Brain microvascular endothelial cell (primary cell): ENCODE measurements around the gene C3orf52.
A peak's percentile ranks its signal among the peaks of the same experiment; 100 is the strongest.
"Not testable (repeated sequence)": the region's sequence is repeated elsewhere in the genome, so short reads cannot be mapped to it uniquely, and the experiment has no call there.

Experiments
- DNase-seq: peaks from one replicate; pipeline ENCODE4 v3.0.0-alpha.2; 2020
- H3K27ac ChIP-seq: fragments of 250-450 bp; sonication (Bioruptor Pico); 2 replicates; pipeline ENCODE4 v1.5.1; 2020; ENCODE audit warnings: mild to moderate bottlenecking, moderate library complexity
- H3K27me3 ChIP-seq: fragments of 250-450 bp; sonication (Bioruptor Pico); replicated peaks from 2 replicates; pipeline ENCODE4 v1.5.1; 2020; ENCODE audit warnings: mild to moderate bottlenecking
- H3K36me3 ChIP-seq: fragments of 250-450 bp; sonication (Bioruptor Pico); replicated peaks from 2 replicates; pipeline ENCODE4 v1.5.1; 2020; ENCODE audit warnings: mild to moderate bottlenecking
- H3K4me3 ChIP-seq: 2 replicates; pipeline ENCODE4 v1.5.1; 2011; ENCODE audit warnings: low read depth, mild to moderate bottlenecking, control low read depth, low read length, moderate library complexity
- CTCF ChIP-seq: IDR thresholded peaks from 2 replicates; pipeline ENCODE4 v1.5.1; 2011; ENCODE audit warnings: low read depth, mild to moderate bottlenecking, moderate library complexity, low read length, control low read depth, inconsistent platforms; ENCODE audit errors: missing control alignments
- in situ Hi-C: cut with HindIII; loops from 2 replicates; pipeline ENCODE4 v1.10.0; 2017; ENCODE audit warnings: low sequenced_read_pairs, low pct_ligation_motif_present

The C3orf52 gene

GRCh38 chr3:112061152-112061551 is 25.0 kb upstream of the C3orf52 start:
- no peak for TF ChIP-seq CTCF
- in situ Hi-C loops: no loop called here
- DNase-seq: peak; percentile 48
- H3K27me3 ChIP-seq: no peaks in the 10 kb centered on the region
- H3K27ac ChIP-seq: peak overlapping the region; percentile 16
- no peaks in the 10 kb centered on the region for H3K36me3 ChIP-seq
- H3K4me3 ChIP-seq: no peak overlapping the region

GRCh38 chr3:112072387-112073060 is 13.7 kb upstream of the C3orf52 start:
- H3K27me3 ChIP-seq, H3K36me3 ChIP-seq, H3K4me3 ChIP-seq, H3K27ac ChIP-seq, in situ Hi-C loops, DNase-seq: not testable (repeated sequence)

- no peak overlapping the region for H3K4me3 ChIP-seq
- no peak for TF ChIP-seq CTCF
- H3K36me3 ChIP-seq: no peaks in the 10 kb centered on the region
- no peaks in the 10 kb centered on the region for H3K27me3 ChIP-seq
- peak overlapping the region; percentile 94 for H3K27ac ChIP-seq
- in situ Hi-C loops: no loop called here
- DNase-seq: peak; percentile 2
Observed at GRCh38 chr3:112074006-112074405, 12.2 kb upstream of the C3orf52 start.

GRCh38 chr3:112074616-112075497 is 11.3 kb upstream of the C3orf52 start:
- TF ChIP-seq CTCF: no peak
- Histone ChIP-seq H3K27ac (peak overlapping the region; percentile 94), H3K36me3 (no peaks in the 10 kb centered on the region), H3K27me3 (no peaks in the 10 kb centered on the region), H3K4me3 (peak overlapping the region; percentile 6)
- in situ Hi-C loops: no loop called here
- DNase-seq: peak; percentile 96

- no peak overlapping the region for H3K27ac ChIP-seq
- in situ Hi-C loops: no loop called here
- TF ChIP-seq CTCF: no peak
- no peak for DNase-seq
- H3K27me3 ChIP-seq: no peaks in the 10 kb centered on the region
- H3K4me3 ChIP-seq: no peak overlapping the region
- H3K36me3 ChIP-seq: no peaks in the 10 kb centered on the region
Observed at GRCh38 chr3:112078125-112079083, 7.8 kb upstream of the C3orf52 start.
